Mesenchymal stem cell (in vitro differentiated cells and primary cell): ENCODE results near the gene ATP10A.

Experiments
- DNase-seq: peaks from one replicate; pipeline ENCODE4 v3.0.0-alpha.2; 2013
- H2AFZ ChIP-seq: one replicate; pipeline ENCODE4 v1.6.1; 2013; ENCODE audit warnings: low read depth, mild to moderate bottlenecking, control low read depth, inconsistent platforms, low read length, moderate library complexity
- H2AK5ac ChIP-seq: 2 replicates; pipeline ENCODE4 v1.6.1; 2013; ENCODE audit warnings: low read length, moderate library complexity, mild to moderate bottlenecking, inconsistent platforms; ENCODE audit not compliant: severe bottlenecking
- H2BK120ac ChIP-seq: one replicate; pipeline ENCODE4 v1.6.1; 2013; ENCODE audit warnings: low read depth, mild to moderate bottlenecking, inconsistent platforms, low read length, moderate library complexity
- H2BK12ac ChIP-seq, 2 experiments: one replicate each; pipeline ENCODE4 v1.6.1; 2013; ENCODE audit warnings: inconsistent platforms in 2 of 2, low read length in 2 of 2, mild to moderate bottlenecking in 2 of 2, moderate library complexity in 2 of 2, control low read depth in 1 of 2
- H2BK15ac ChIP-seq: one replicate; pipeline ENCODE4 v1.6.1; 2013; ENCODE audit warnings: mild to moderate bottlenecking, low read depth, inconsistent platforms; ENCODE audit not compliant: poor library complexity, severe bottlenecking
- H2BK5ac ChIP-seq: 2 replicates; pipeline ENCODE4 v1.6.1; 2013; ENCODE audit warnings: low read depth, mild to moderate bottlenecking, low read length, control low read depth, inconsistent platforms; ENCODE audit not compliant: poor library complexity, severe bottlenecking
- H3K14ac ChIP-seq, 2 experiments: one replicate each; pipeline ENCODE4 v1.6.1; 2013; ENCODE audit warnings: inconsistent platforms in 2 of 2, low read length in 2 of 2, control low read depth in 1 of 2, mild to moderate bottlenecking in 1 of 2, moderate library complexity in 1 of 2
- H3K18ac ChIP-seq, 2 experiments: one replicate each; pipeline ENCODE4 v1.6.1; 2013; ENCODE audit warnings: inconsistent platforms in 2 of 2, low read length in 2 of 2, control low read depth in 1 of 2, low read depth in 1 of 2, mild to moderate bottlenecking in 1 of 2
- H3K23ac ChIP-seq, 2 experiments: one replicate each; pipeline ENCODE4 v1.6.1; 2013; ENCODE audit warnings: inconsistent platforms in 2 of 2, low read length in 2 of 2, mild to moderate bottlenecking in 2 of 2, moderate library complexity in 2 of 2, control low read depth in 1 of 2
- H3K27ac ChIP-seq: 2 replicates; pipeline ENCODE4 v1.5.1; 2013; ENCODE audit warnings: mild to moderate bottlenecking, moderate library complexity, low read length, control low read depth, inconsistent platforms; ENCODE audit not compliant: poor library complexity, severe bottlenecking
- H3K27me3 ChIP-seq, 2 experiments: 2 replicates each; pipeline versions ENCODE4 v1.6.1 to v1.7.0; 2013; ENCODE audit warnings: low read length in 2 of 2, mild to moderate bottlenecking in 2 of 2, moderate library complexity in 2 of 2, control low read depth in 1 of 2, inconsistent platforms in 1 of 2; ENCODE audit not compliant: control insufficient read depth in 1 of 2, insufficient read depth in 1 of 2
- H3K36me3 ChIP-seq, 2 experiments: 2 replicates each; pipeline versions ENCODE4 v1.6.1 to v1.7.0; 2013; ENCODE audit warnings: low read length in 2 of 2, control low read depth in 1 of 2, inconsistent platforms in 1 of 2, low read depth in 1 of 2, mild to moderate bottlenecking in 1 of 2; ENCODE audit not compliant: insufficient read depth in 2 of 2, control insufficient read depth in 1 of 2
- H3K4ac ChIP-seq, 2 experiments: one replicate each; pipeline ENCODE4 v1.6.1; 2013; ENCODE audit warnings: inconsistent platforms in 2 of 2, low read length in 2 of 2, mild to moderate bottlenecking in 2 of 2, moderate library complexity in 2 of 2, control low read depth in 1 of 2, low read depth in 1 of 2
- H3K4me1 ChIP-seq: 2 replicates; pipeline ENCODE4 v1.6.1; 2013; ENCODE audit warnings: low read depth, low read length, control low read depth; ENCODE audit not compliant: control insufficient read depth, insufficient read depth
- H3K4me2 ChIP-seq: 2 replicates; pipeline ENCODE4 v1.6.1; 2013; ENCODE audit warnings: low read length, mild to moderate bottlenecking, inconsistent platforms; ENCODE audit not compliant: poor library complexity, severe bottlenecking
- H3K4me3 ChIP-seq, 2 experiments: 2 replicates each; pipeline versions ENCODE4 v1.5.1 to v1.7.0; 2013; ENCODE audit warnings: low read length in 2 of 2, mild to moderate bottlenecking in 2 of 2, control low read depth in 1 of 2, low read depth in 1 of 2; ENCODE audit not compliant: insufficient read depth in 1 of 2
- H3K79me1 ChIP-seq: replicated peaks from 2 replicates; pipeline ENCODE4 v1.6.1; 2013; ENCODE audit warnings: mild to moderate bottlenecking, control low read depth, low read length, inconsistent platforms; ENCODE audit not compliant: poor library complexity, severe bottlenecking
- H3K9ac ChIP-seq: 2 replicates; pipeline ENCODE4 v1.7.0; 2013; ENCODE audit warnings: mild to moderate bottlenecking, low read length, moderate library complexity
- H3K9me3 ChIP-seq: 2 replicates; pipeline ENCODE4 v1.7.0; 2013; ENCODE audit warnings: mild to moderate bottlenecking, low read length; ENCODE audit not compliant: control insufficient read depth
- H4K8ac ChIP-seq: one replicate; pipeline ENCODE4 v1.6.1; 2013; ENCODE audit warnings: inconsistent platforms, mild to moderate bottlenecking, low read length, moderate library complexity
- H4K91ac ChIP-seq: one replicate; pipeline ENCODE4 v1.6.1; 2013; ENCODE audit warnings: mild to moderate bottlenecking, low read length, inconsistent platforms
- WGBS: methylation state at CpG from one replicate; pipeline ENCODE4 v1.1.7; 2013; ENCODE audit warnings: mixed read lengths; 5-methylcytosine and 5-hydroxymethylcytosine counted together

Gene ATP10A

GRCh38 chr15:25707656-25708365 lies 155.3 kb downstream of the ATP10A start:
- no peak overlapping the region for H4K8ac ChIP-seq
- H3K79me1 ChIP-seq = peaks cover 2% of the 10 kb centered on the region
- H3K4me1 ChIP-seq = no peaks in the 10 kb centered on the region
- H3K9ac ChIP-seq = no peak overlapping the region
- H3K4me2 ChIP-seq = no peak overlapping the region
- no peak overlapping the region for H2BK12ac ChIP-seq
- no peak overlapping the region for H2BK5ac ChIP-seq
- H2BK15ac ChIP-seq = no peak overlapping the region
- no peak overlapping the region for H4K91ac ChIP-seq
- H3K27me3 ChIP-seq = no peaks in the 10 kb centered on the region
- H3K4me3 ChIP-seq = no peak overlapping the region
- no peak overlapping the region for H2BK120ac ChIP-seq
- H3K14ac ChIP-seq = no peak overlapping the region
- DNase-seq = no peak
- no peaks in the 10 kb centered on the region for H3K9me3 ChIP-seq
- no peak overlapping the region for H3K4ac ChIP-seq
- no peak overlapping the region for H3K18ac ChIP-seq
- H2AK5ac ChIP-seq = no peak overlapping the region
- H2AFZ ChIP-seq = no peak overlapping the region
- 78% methylated on average over 26 of the region's 27 CpGs for WGBS
- peaks cover 0 to 52% of the 10 kb centered on the region in 2 experiments for H3K36me3 ChIP-seq
- H3K23ac ChIP-seq = no peak overlapping the region
- no peak overlapping the region for H3K27ac ChIP-seq

GRCh38 chr15:25706176-25706955 lies 156.8 kb downstream of the ATP10A start:
- DNase-seq = no peak
- H3K9me3 ChIP-seq = no peaks in the 10 kb centered on the region
- H4K91ac ChIP-seq = no peak overlapping the region
- no peaks in the 10 kb centered on the region for H3K27me3 ChIP-seq
- H3K36me3 ChIP-seq = peaks cover 0 to 48% of the 10 kb centered on the region in 2 experiments
- no peak overlapping the region for H3K27ac ChIP-seq
- no peak overlapping the region for H2BK120ac ChIP-seq
- H3K4me3 ChIP-seq = no peak overlapping the region
- 87% methylated on average over 20 of the region's 20 CpGs for WGBS
- H3K4ac ChIP-seq = no peak overlapping the region
- no peak overlapping the region for H3K9ac ChIP-seq
- no peak overlapping the region for H3K4me2 ChIP-seq
- no peak overlapping the region for H3K14ac ChIP-seq
- no peak overlapping the region for H2AFZ ChIP-seq
- no peak overlapping the region for H3K18ac ChIP-seq
- no peak overlapping the region for H2BK5ac ChIP-seq
- H4K8ac ChIP-seq = no peak overlapping the region
- no peak overlapping the region for H2BK12ac ChIP-seq
- no peak overlapping the region for H2BK15ac ChIP-seq
- H2AK5ac ChIP-seq = no peak overlapping the region
- H3K4me1 ChIP-seq = peaks cover 5% of the 10 kb centered on the region
- peaks cover 2% of the 10 kb centered on the region for H3K79me1 ChIP-seq
- H3K23ac ChIP-seq = no peak overlapping the region

- H2BK15ac ChIP-seq = no peak overlapping the region
- WGBS = 86% methylated on average over 17 of the region's 17 CpGs
Measured at GRCh38 chr15:25705433-25706115, 157.6 kb downstream of the ATP10A start.

GRCh38 chr15:25703726-25704125 lies 159.4 kb downstream of the ATP10A start:
- Histone ChIP-seq H3K18ac (no peak overlapping the region), H2BK15ac (no peak overlapping the region), H3K14ac (no peak overlapping the region), H3K27me3 (no peaks in the 10 kb centered on the region), H2BK12ac (no peak overlapping the region), H3K79me1 (no peaks in the 10 kb centered on the region), H3K27ac (no peak overlapping the region), H3K9ac (no peak overlapping the region), H4K91ac (no peak overlapping the region), H3K4ac (no peak overlapping the region), H3K4me3 (no peak overlapping the region), H2BK120ac (no peak overlapping the region), H4K8ac (no peak overlapping the region), H3K4me2 (no peak overlapping the region), H3K36me3 (peaks cover 0 to 35% of the 10 kb centered on the region in 2 experiments), H3K9me3 (no peaks in the 10 kb centered on the region), H2AK5ac (no peak overlapping the region), H3K4me1 (peaks cover 5% of the 10 kb centered on the region), H3K23ac (no peak overlapping the region), H2AFZ (no peak overlapping the region), H2BK5ac (no peak overlapping the region)
- 72% methylated on average over 6 of the region's 6 CpGs for WGBS
- no peak for DNase-seq

More at GRCh38 chr15:25705433-25706115, 157.6 kb downstream of the ATP10A start:
- Histone ChIP-seq H3K4me3 (no peak overlapping the region), H3K18ac (no peak overlapping the region), H3K4ac (no peak overlapping the region), H3K27me3 (no peaks in the 10 kb centered on the region), H3K9ac (no peak overlapping the region), H4K91ac (no peak overlapping the region), H3K23ac (no peak overlapping the region), H3K4me2 (no peak overlapping the region), H2BK12ac (no peak overlapping the region), H2BK120ac (no peak overlapping the region), H4K8ac (no peak overlapping the region), H3K14ac (no peak overlapping the region), H3K4me1 (peaks cover 5% of the 10 kb centered on the region), H2AFZ (no peak overlapping the region), H2AK5ac (no peak overlapping the region), H3K27ac (no peak overlapping the region), H3K36me3 (peaks cover 0 to 46% of the 10 kb centered on the region in 2 experiments), H3K79me1 (no peaks in the 10 kb centered on the region), H2BK5ac (no peak overlapping the region), H3K9me3 (no peaks in the 10 kb centered on the region)
- no peak for DNase-seq
